Activated T-cell treated with anti-CD3 and anti-CD28 coated beads for 1 hour (primary cell): ENCODE measurements around the gene PPP1R36.
"Not testable (repeated sequence)": the region's sequence is repeated elsewhere in the genome, so short reads cannot be mapped to it uniquely, and the experiment has no call there.

Experiments
- DNase-seq: peaks from one replicate; pipeline ENCODE4 v3.0.0-alpha.2; 2020; ENCODE audit warnings: low read depth

Gene PPP1R36

GRCh38 chr14:64518229-64518628 lies 31.5 kb upstream of the PPP1R36 start:
- no peak for DNase-seq

- no peak for DNase-seq
Measured at GRCh38 chr14:64520699-64521098, 29.1 kb upstream of the PPP1R36 start.

GRCh38 chr14:64522591-64523355 lies 27.0 kb upstream of the PPP1R36 start:
- DNase-seq: no peak

GRCh38 chr14:64525354-64525753 lies 24.4 kb upstream of the PPP1R36 start:
- no peak for DNase-seq

DNA sequence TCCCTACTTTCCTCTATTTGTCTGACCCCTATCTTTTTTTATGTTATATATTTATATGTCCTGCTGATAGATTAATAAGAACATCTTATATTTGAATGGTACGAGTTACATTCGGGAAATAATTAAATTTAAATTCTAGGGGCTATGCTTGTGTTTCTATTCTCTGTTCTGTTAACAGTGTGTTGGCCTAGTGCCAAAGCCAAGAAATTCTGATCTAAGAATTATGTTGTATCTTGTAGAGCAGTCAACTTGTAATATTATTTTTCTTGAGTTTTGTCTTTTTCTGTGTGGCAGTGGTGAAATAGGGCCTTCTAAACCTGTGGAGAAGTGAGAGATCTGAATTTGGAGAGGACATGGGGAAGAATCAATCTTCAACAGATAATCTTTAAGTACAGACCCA lies 18.2 kb upstream of the PPP1R36 start:
- no peak for DNase-seq

- DNase-seq: no peak
Measured at GRCh38 chr14:64536488-64537245, 13.1 kb upstream of the PPP1R36 start.

DNA sequence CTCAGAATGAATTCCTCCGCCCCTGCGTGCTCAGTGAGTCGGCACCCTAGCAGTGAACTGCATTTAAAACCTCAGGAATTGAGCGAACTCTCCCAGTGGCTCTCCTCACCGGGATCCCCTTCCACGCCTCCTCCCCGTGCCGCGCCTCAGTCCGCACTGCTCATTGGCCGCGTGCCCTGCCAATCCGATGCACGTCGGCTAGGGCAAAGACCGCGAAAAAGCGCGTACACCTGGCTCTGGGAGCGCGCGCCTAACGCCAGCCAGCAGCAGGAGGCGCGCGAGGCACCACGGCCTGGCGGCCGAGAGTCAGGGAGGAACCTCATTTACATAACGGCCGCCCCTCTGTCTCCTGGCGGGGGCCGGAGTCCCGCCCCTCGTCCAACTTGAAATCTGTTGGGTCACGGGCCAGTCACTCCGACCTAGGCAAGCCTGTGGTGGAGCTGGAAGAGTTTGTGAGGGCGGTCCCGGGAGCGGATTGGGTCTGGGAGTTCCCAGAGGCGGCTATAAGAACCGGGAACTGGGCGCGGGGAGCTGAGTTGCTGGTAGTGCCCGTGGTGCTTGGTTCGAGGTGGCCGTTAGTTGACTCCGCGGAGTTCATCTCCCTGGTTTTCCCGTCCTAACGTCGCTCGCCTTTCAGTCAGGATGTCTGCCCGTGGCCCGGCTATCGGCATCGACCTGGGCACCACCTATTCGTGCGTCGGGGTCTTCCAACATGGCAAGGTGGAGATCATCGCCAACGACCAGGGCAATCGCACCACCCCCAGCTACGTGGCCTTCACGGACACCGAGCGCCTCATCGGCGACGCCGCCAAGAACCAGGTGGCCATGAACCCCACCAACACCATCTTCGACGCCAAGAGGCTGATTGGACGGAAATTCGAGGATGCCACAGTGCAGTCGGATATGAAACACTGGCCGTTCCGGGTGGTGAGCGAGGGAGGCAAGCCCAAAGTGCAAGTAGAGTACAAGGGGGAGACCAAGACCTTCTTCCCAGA lies 9.3 kb upstream of the PPP1R36 start, which contains the start of gene HSPA2:
TSS of gene HSPA2 (plus strand) at position 534 of the 995 bp plus-strand sequence. CDS start at position 643, 109 bp downstream.
- DNase-seq: peak; percentile 84

- peak; percentile 6 for DNase-seq
Measured at GRCh38 chr14:64541261-64541971, 8.3 kb upstream of the PPP1R36 start.

DNA sequence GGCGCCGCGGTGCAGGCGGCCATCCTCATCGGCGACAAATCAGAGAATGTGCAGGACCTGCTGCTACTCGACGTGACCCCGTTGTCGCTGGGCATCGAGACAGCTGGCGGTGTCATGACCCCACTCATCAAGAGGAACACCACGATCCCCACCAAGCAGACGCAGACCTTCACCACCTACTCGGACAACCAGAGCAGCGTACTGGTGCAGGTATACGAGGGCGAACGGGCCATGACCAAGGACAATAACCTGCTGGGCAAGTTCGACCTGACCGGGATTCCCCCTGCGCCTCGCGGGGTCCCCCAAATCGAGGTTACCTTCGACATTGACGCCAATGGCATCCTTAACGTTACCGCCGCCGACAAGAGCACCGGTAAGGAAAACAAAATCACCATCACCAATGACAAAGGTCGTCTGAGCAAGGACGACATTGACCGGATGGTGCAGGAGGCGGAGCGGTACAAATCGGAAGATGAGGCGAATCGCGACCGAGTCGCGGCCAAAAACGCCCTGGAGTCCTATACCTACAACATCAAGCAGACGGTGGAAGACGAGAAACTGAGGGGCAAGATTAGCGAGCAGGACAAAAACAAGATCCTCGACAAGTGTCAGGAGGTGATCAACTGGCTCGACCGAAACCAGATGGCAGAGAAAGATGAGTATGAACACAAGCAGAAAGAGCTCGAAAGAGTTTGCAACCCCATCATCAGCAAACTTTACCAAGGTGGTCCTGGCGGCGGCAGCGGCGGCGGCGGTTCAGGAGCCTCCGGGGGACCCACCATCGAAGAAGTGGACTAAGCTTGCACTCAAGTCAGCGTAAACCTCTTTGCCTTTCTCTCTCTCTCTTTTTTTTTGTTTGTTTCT lies 7.6 kb upstream of the PPP1R36 start:
- no peak for DNase-seq

DNA sequence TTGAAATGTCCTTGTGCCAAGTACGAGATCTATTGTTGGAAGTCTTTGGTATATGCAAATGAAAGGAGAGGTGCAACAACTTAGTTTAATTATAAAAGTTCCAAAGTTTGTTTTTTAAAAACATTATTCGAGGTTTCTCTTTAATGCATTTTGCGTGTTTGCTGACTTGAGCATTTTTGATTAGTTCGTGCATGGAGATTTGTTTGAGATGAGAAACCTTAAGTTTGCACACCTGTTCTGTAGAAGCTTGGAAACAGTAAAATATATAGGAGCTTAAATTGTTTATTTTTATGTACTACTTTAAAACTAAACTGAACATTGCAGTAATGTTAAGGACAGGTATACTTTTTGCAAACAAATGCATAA lies 6.9 kb upstream of the PPP1R36 start:
- no peak for DNase-seq

GRCh38 chr14:64544607-64545312 lies 5.0 kb upstream of the PPP1R36 start:
- DNase-seq: no peak

GRCh38 chr14:64549016-64549415 lies 745 bp upstream of the PPP1R36 start:
- DNase-seq: no peak

- DNase-seq: no peak
Measured at GRCh38 chr14:64550621-64551333, 1.0 kb downstream of the PPP1R36 start.

- DNase-seq: no peak
Measured at GRCh38 chr14:64554556-64554955, 4.8 kb downstream of the PPP1R36 start.

DNA sequence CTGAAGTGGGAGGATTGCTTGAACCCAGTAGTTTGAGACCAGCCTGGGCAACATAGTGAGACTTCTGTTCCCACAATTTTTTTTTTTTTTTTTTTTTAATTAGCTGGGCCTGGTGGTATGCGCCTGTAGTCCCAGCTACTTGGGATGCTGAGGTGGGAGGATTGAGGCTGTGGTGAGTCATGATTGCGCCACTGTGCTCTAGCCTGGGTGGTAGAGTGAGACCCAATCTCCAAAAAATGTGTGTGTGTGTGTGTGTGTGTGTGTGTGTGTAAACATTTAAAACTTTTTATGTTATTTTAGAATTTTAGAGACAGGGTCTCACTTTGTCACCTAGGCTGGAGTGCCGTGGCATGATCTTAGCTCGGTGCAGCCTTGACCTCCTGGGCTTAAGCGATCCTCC lies 6.8 kb downstream of the PPP1R36 start:
- DNase-seq: no peak

DNA sequence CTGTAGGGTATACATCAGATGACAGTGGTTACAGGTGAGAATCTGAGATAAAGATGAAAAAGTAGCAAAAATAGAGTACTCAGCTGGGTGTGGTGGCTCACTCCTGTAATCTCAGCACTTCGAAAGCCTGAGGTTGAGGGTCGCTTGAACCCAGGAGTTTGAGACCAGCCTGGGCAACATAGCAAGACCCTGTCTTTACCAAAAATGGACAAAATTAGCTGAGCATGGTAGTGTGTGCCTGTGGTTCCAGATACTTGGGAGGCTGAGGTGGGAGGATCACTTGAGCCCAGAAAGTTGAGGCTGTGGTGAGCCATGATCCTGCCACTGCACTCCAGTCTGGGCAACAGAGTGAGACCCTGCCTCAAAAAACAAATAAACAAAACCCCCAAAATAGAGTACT lies 8.5 kb downstream of the PPP1R36 start:
- not testable (repeated sequence) for DNase-seq

GRCh38 chr14:64561631-64562030 lies 11.9 kb downstream of the PPP1R36 start:
- DNase-seq: no peak

GRCh38 chr14:64562436-64562835 lies 12.7 kb downstream of the PPP1R36 start:
- DNase-seq: no peak

GRCh38 chr14:64563696-64564095 lies 13.9 kb downstream of the PPP1R36 start:
- no peak for DNase-seq
